GM12878 (cell line): ENCODE measurements around the gene WIPF1. TPM values are rescaled to one million over a fixed set of nuclear protein-coding genes. Genes with fewer than 3 reads are reported as not detected.

Source experiments
- ATAC-seq: fragments of 200-7000 bp; cut with Tn5 transposase; 3 replicates; pipeline ENCODE4 v1.9.1; 2020; ENCODE audit warnings: mild to moderate bottlenecking, moderate library complexity
- BruUV-seq: library from RNA; stranded (reverse); fragments of 400-500 nt; replicated peaks from 2 replicates; lab custom pipeline; 2021; lab: Mats Ljungman, UMichigan
- CTCF ChIA-PET: fragments of 300-600 bp; sonication (Branson Sonifier 250); formaldehyde crosslinking; extraction: SDS; loops from one replicate; lab custom pipeline; 2021; ENCODE audit warnings: inconsistent platforms; lab: Yijun Ruan, JAX
- POLR2A ChIA-PET: fragments of 350-600 bp; formaldehyde crosslinking; extraction: SDS; loops from one replicate; lab custom pipeline; 2021; ENCODE audit warnings: inconsistent platforms; lab: Charles Lee
- RAD21 ChIA-PET: fragments of 300-600 bp; sonication (Branson Sonifier 250); formaldehyde crosslinking; loops from one replicate; lab custom pipeline; 2023; ENCODE audit warnings: antibody characterized with exemption; ENCODE audit not compliant: unreplicated experiment; lab: Charles Lee
- SMC1A ChIA-PET: fragments of 300-600 bp; sonication (Branson Sonifier 250); formaldehyde crosslinking; loops from one replicate; lab custom pipeline; 2023; ENCODE audit not compliant: unreplicated experiment, uncharacterized antibody; lab: Charles Lee
- DNase-seq: peaks from one replicate; pipeline ENCODE4 v3.0.0-alpha.2; 2011; ENCODE audit warnings: low read depth, low spot score
- FAIRE-seq: peaks from 3 replicates; lab custom pipeline; 2011; peaks lifted over from hg19 to GRCh38; lab: Jason Lieb, UNC
- H2AFZ ChIP-seq: 2 replicates; pipeline ENCODE4 v1.6.0; 2011; ENCODE audit warnings: low read depth, low read length, control low read depth; ENCODE audit not compliant: control insufficient read depth
- H3K27ac ChIP-seq: 2 replicates; pipeline ENCODE4 v1.5.1; 2011; ENCODE audit warnings: control low read depth; ENCODE audit not compliant: control insufficient read depth, insufficient read depth
- H3K27me3 ChIP-seq, 2 experiments: replicated peaks in 1 of 2; 2 replicates each; pipeline versions ENCODE4 v1.6.0 to v1.6.1; 2011; ENCODE audit warnings: low read length in 1 of 2; ENCODE audit not compliant: control insufficient read depth in 2 of 2, insufficient read depth in 2 of 2
- H3K36me3 ChIP-seq, 2 experiments: 2 replicates each; pipeline ENCODE4 v1.5.1; 2011; ENCODE audit warnings: low read length in 1 of 2; ENCODE audit not compliant: control insufficient read depth in 2 of 2, insufficient read depth in 2 of 2
- H3K4me1 ChIP-seq: 2 replicates; pipeline ENCODE4 v1.6.1; 2011; ENCODE audit warnings: mild to moderate bottlenecking, low read length, moderate library complexity, mixed read lengths; ENCODE audit not compliant: control insufficient read depth, insufficient read depth
- H3K4me2 ChIP-seq: 2 replicates; pipeline ENCODE4 v1.6.0; 2011; ENCODE audit warnings: control low read depth; ENCODE audit not compliant: control insufficient read depth, insufficient read depth
- H3K4me3 ChIP-seq: fragments of 200-600 bp; sonication (generic); 2 replicates; pipeline ENCODE4 v1.5.1; 2016
- H3K79me2 ChIP-seq: 2 replicates; pipeline ENCODE4 v1.6.0; 2011; ENCODE audit warnings: low read length; ENCODE audit not compliant: control insufficient read depth, insufficient read depth
- H3K9ac ChIP-seq: 2 replicates; pipeline ENCODE4 v1.8.0; 2011; ENCODE audit warnings: low read length, control low read depth, mixed read lengths; ENCODE audit not compliant: control insufficient read depth, insufficient read depth
- H3K9me3 ChIP-seq: replicated peaks from 3 replicates; pipeline ENCODE4 v1.5.1; 2011; ENCODE audit warnings: mild to moderate bottlenecking, low read length; ENCODE audit not compliant: control insufficient read depth, insufficient read depth
- H4K20me1 ChIP-seq: 2 replicates; pipeline ENCODE4 v1.6.0; 2011; ENCODE audit not compliant: control insufficient read depth, insufficient read depth
- ATF2 ChIP-seq: IDR thresholded peaks from 2 replicates; pipeline ENCODE4 v1.6.1; 2012; ENCODE audit warnings: low read length, inconsistent platforms
- BACH1 ChIP-seq: fragments of 450-650 bp; IDR thresholded peaks from 2 replicates; pipeline ENCODE4 v1.6.1; 2017; ENCODE audit warnings: mild to moderate bottlenecking, borderline replicate concordance
- FOS ChIP-seq: IDR thresholded peaks from 3 replicates; pipeline ENCODE4 v1.6.1; 2011; ENCODE audit warnings: borderline replicate concordance; ENCODE audit not compliant: insufficient read length; ENCODE audit errors: extremely low read depth
- FOXM1 ChIP-seq: IDR thresholded peaks from 2 replicates; pipeline ENCODE4 v1.6.1; 2012; ENCODE audit warnings: low read depth, mild to moderate bottlenecking, inconsistent platforms, low read length, moderate library complexity
- HDAC6 ChIP-seq: fragments of 200-600 bp; sonication (generic); IDR thresholded peaks from one replicate; pipeline ENCODE4 v1.8.0; 2017; ENCODE audit warnings: antibody characterized with exemption; ENCODE audit not compliant: unreplicated experiment
- IKZF1 ChIP-seq: fragments of 450-650 bp; conservative IDR thresholded peaks from 2 replicates; pipeline ENCODE4 v1.6.1; 2017; ENCODE audit warnings: antibody characterized with exemption, mild to moderate bottlenecking
- IKZF2 ChIP-seq, 2 experiments: fragments of 450-650 bp; IDR thresholded peaks; 2 replicates each; pipeline ENCODE4 v1.6.1; 2017; ENCODE audit warnings: mild to moderate bottlenecking in 2 of 2, moderate library complexity in 2 of 2
- MTA2 ChIP-seq: fragments of 450-650 bp; IDR thresholded peaks from 2 replicates; pipeline ENCODE4 v1.6.1; 2016; ENCODE audit warnings: low read depth, mild to moderate bottlenecking, moderate library complexity
- NFYA ChIP-seq: IDR thresholded peaks from 2 replicates; pipeline ENCODE4 v1.6.1; 2011; ENCODE audit warnings: low read depth, mild to moderate bottlenecking, low read length, improper control_type of control experiment, borderline replicate concordance
- PAX5 ChIP-seq: IDR thresholded peaks from 2 replicates; pipeline ENCODE4 v1.6.1; 2011; ENCODE audit warnings: low read depth, low read length, borderline replicate concordance
- RAD21 ChIP-seq: IDR thresholded peaks from 2 replicates; pipeline ENCODE4 v1.6.1; 2011; ENCODE audit warnings: mild to moderate bottlenecking, low read depth, low read length, moderate library complexity; ENCODE audit not compliant: insufficient read depth
- RB1 ChIP-seq: fragments of 450-650 bp; formaldehyde crosslinking; IDR thresholded peaks from 2 replicates; pipeline ENCODE4 v1.6.1; 2017; ENCODE audit warnings: mild to moderate bottlenecking, borderline replicate concordance
- RUNX3 ChIP-seq: IDR thresholded peaks from 2 replicates; pipeline ENCODE4 v1.6.1; 2012; ENCODE audit warnings: low read length, inconsistent platforms
- SIX5 ChIP-seq: IDR thresholded peaks from 2 replicates; pipeline ENCODE4 v1.6.1; 2011; ENCODE audit warnings: mild to moderate bottlenecking, low read depth, low read length, moderate library complexity; ENCODE audit not compliant: severe bottlenecking
- SPI1 ChIP-seq: IDR thresholded peaks from 2 replicates; pipeline ENCODE4 v1.6.1; 2011; ENCODE audit warnings: low read depth, mild to moderate bottlenecking, low read length, moderate library complexity, borderline replicate concordance; ENCODE audit not compliant: insufficient read depth
- TCF12 ChIP-seq: IDR thresholded peaks from 2 replicates; pipeline ENCODE4 v1.6.1; 2011; ENCODE audit warnings: low read depth, mild to moderate bottlenecking, low read length
- TCF7 ChIP-seq: IDR thresholded peaks from 2 replicates; pipeline ENCODE4 v1.6.1; 2014; ENCODE audit warnings: antibody characterized with exemption, borderline replicate concordance
- YY1 ChIP-seq: IDR thresholded peaks from 2 replicates; pipeline ENCODE4 v1.6.1; 2011; ENCODE audit warnings: low read depth, mild to moderate bottlenecking, low read length
- ZNF687 ChIP-seq: fragments of 450-650 bp; IDR thresholded peaks from 2 replicates; pipeline ENCODE4 v1.6.1; 2017; ENCODE audit warnings: mild to moderate bottlenecking, moderate library complexity
- ZSCAN29 ChIP-seq: fragments of 450-650 bp; IDR thresholded peaks from 2 replicates; pipeline ENCODE4 v1.6.1; 2017; ENCODE audit warnings: mild to moderate bottlenecking, moderate library complexity
- WGBS: methylation state at CpG from one replicate; pipeline ENCODE4 v1.1.6; 2016; ENCODE audit warnings: low lambda C conversion rate; ENCODE audit not compliant: insufficient replicate concordance, insufficient coverage; ENCODE audit errors: missing lambda C conversion rate; 5-methylcytosine and 5-hydroxymethylcytosine counted together
- in situ Hi-C: fragments of 300-500 bp; cut with MboI; formaldehyde crosslinking; loops from 9 replicates; pipeline ENCODE4 v1.14.3; 2018; ENCODE audit warnings: mixed read lengths
- intact Hi-C: fragments of 100-400 bp; cut with micrococcal nuclease; formaldehyde crosslinking; loops from one replicate; pipeline ENCODE4 v1.14.2; 2022; ENCODE audit not compliant: unreplicated experiment
- polyA plus RNA-seq, 11 experiments: library from polyadenylated mRNA; depleted of rRNA in 4 of 11; unstranded in 6 of 11; stranded (reverse) in 5 of 11; fragments of >200 nt; fragmentation: Nextera tagmentation in 4 of 11; fragmentation: Illumina TruSeq in 1 of 11; extraction: Ambion mirVana in 4 of 11; extraction: Trizol in 1 of 11; gene quantifications; 1 replicate in 1 of 11; 2 replicates in 10 of 11; pipeline versions ENCODE4 v1.2.1 to v1.2.3, GENCODE V29; 2011 to 2016; ENCODE audit warnings: inconsistent platforms in 2 of 11, missing spikeins in 2 of 11, low read depth in 1 of 11
- total RNA-seq, 4 experiments: library from RNA; depleted of rRNA in 3 of 4; stranded (reverse); fragments of >200 nt in 3 of 4; fragmentation: Illumina TruSeq in 1 of 4; extraction: Trizol in 1 of 4; gene quantifications; 2 replicates each; pipeline versions ENCODE4 v1.2.1 to v1.2.3, GENCODE V29; 2013 to 2021

WIPF1 gene
- total and polyA plus RNA-seq, 10 of the 15 experiments (the other 5 are each of a cell fraction or from before 2014, with no cell fraction given), result 23.1 to 188 (median 68.9) TPM

- intact Hi-C loops (no loop called here), in situ Hi-C loops (no loop called here)
- Histone ChIP-seq H3K27ac (no peak overlapping the region), H4K20me1 (no peaks in the 10 kb centered on the region), H3K4me2 (peak overlapping the region; percentile 46; the same call in 1 of the 2 replicates), H2AFZ (no peak overlapping the region), H3K9me3 (no peaks in the 10 kb centered on the region), H3K79me2 (peaks cover 7% of the 10 kb centered on the region), H3K4me3 (no peak overlapping the region), H3K4me1 (peaks cover 41% of the 10 kb centered on the region), H3K36me3 (no peaks in the 10 kb centered on the region; a peak in 1 of 4 replicates), H3K27me3 (no peaks in the 10 kb centered on the region), H3K9ac (no peak overlapping the region)
- RAD21 ChIA-PET, result interaction anchor here (1.3 to 16.5 kb wide), 5 partner anchors 13 to 71 kb away, joined by 3 to 292 read pairs (median 10); partner anchors contain the start of gene WIPF1
- SMC1A ChIA-PET, result interaction anchor here (1.4 to 31.8 kb wide), 6 partner anchors 14 to 66 kb away, joined by 3 to 537 read pairs (median 230); partner anchors contain the start of gene WIPF1
- BruUV-seq, result no TSS peak
- DNase-seq (no peak), ATAC-seq (peak; percentile 57), FAIRE-seq (no peak)
- CTCF ChIA-PET, result interaction anchor here (1.0 to 31.2 kb wide), 6 partner anchors 13 to 84 kb away, joined by 3 to 534 read pairs (median 4); no protein-coding TSS in a partner anchor
- WGBS, result 59% methylated on average over 4 of the region's 4 CpGs
- POLR2A ChIA-PET, result interaction anchor here (0.9 to 10.9 kb wide), 6 partner anchors 10 to 66 kb away, joined by 3 to 246 read pairs (median 8); partner anchors contain the start of gene WIPF1
- TF ChIP-seq IKZF1 (peak; percentile 31; the same call in 1 of the 2 replicates), YY1 (no peak), TCF7 (no peak), FOXM1 (0 out of 2 replicates have a peak, but pooled peaks have one; percentile 36), PAX5 (no peak), RAD21 (no peak), RB1 (no peak), MTA2 (no peak), FOS (no peak), IKZF2 (IDR thresholded peaks at IDR 0.05) (0 out of 4 replicates have a peak, but pooled peaks of 1 of the 2 experiments have one; percentile 25), TCF12 (no peak), BACH1 (no peak), RUNX3 (peak; percentile 44; the same call in 1 of the 2 replicates), ZSCAN29 (no peak), HDAC6 (no peak), NFYA (no peak), ZNF687 (0 out of 2 replicates have a peak, but pooled peaks have one; percentile 49), ATF2 (0 out of 2 replicates have a peak, but pooled peaks have one; percentile 12), SIX5 (no peak), SPI1 (0 out of 2 replicates have a peak, but pooled peaks have one; percentile 27)
Observed at GRCh38 chr2:174615871-174616436, 18.4 kb upstream of the WIPF1 start.
